K562 (cell line): ENCODE data around the gene SLC14A1. TPM values are rescaled to one million over a fixed set of nuclear protein-coding genes. Genes with fewer than 3 reads are reported as not detected.

Experiments used
- CHD4 ChIP-seq: fragments of 200-600 bp; sonication (generic); IDR thresholded peaks from 3 replicates; pipeline ENCODE4 v1.6.1; 2012; ENCODE audit warnings: low read depth, mild to moderate bottlenecking, mixed read lengths, low read length, inconsistent platforms; ENCODE audit not compliant: insufficient read depth, insufficient replicate concordance, poor library complexity, severe bottlenecking
- CREM ChIP-seq: IDR thresholded peaks from 2 replicates; pipeline ENCODE4 v1.6.1; 2014; ENCODE audit warnings: antibody characterized with exemption, low read depth
- KLF13 ChIP-seq: fragments of 450-650 bp; IDR thresholded peaks from 2 replicates; pipeline ENCODE4 v1.6.1; 2016; ENCODE audit warnings: missing genetic modification characterization, low read depth, mild to moderate bottlenecking, missing compliant biosample characterization, moderate library complexity, borderline replicate concordance
- NR2C2 ChIP-seq, 2 experiments: fragments of 200-800 bp in 1 of 2; sonication (Bioruptor generic) in 1 of 2; sonication (generic) in 1 of 2; formaldehyde crosslinking in 1 of 2; IDR thresholded peaks; 2 replicates each; pipeline versions ENCODE4 v1.6.1 to v1.8.0; 2016 to 2022; ENCODE audit warnings: mild to moderate bottlenecking in 1 of 2, missing compliant biosample characterization in 1 of 2, missing genetic modification characterization in 1 of 2, missing genetic modification reagents in 1 of 2
- SIN3A ChIP-seq, 2 experiments: fragments of 150-350 bp in 1 of 2; IDR thresholded peaks; 2 replicates each; pipeline ENCODE4 v1.6.1; 2011 to 2016; ENCODE audit warnings: borderline replicate concordance in 2 of 2, low read depth in 2 of 2, low read length in 2 of 2, mild to moderate bottlenecking in 2 of 2, moderate library complexity in 2 of 2; ENCODE audit not compliant: control insufficient read depth in 1 of 2
- ZBTB17 ChIP-seq: fragments of 450-650 bp; formaldehyde crosslinking; IDR thresholded peaks from 2 replicates; pipeline ENCODE4 v1.4.0; 2020; ENCODE audit warnings: mild to moderate bottlenecking
- ZFX ChIP-seq: sonication (generic); formaldehyde crosslinking; IDR thresholded peaks from 2 replicates; pipeline ENCODE4 v1.8.0; 2022; ENCODE audit warnings: mild to moderate bottlenecking, missing genetic modification reagents, moderate library complexity
- ZNF589 ChIP-seq: fragments of 200-800 bp; sonication (Bioruptor generic); IDR thresholded peaks from 2 replicates; pipeline ENCODE4 v1.6.1; 2016; ENCODE audit warnings: low read depth, missing genetic modification characterization, missing compliant biosample characterization
- polyA plus RNA-seq, 8 experiments: library from polyadenylated mRNA; depleted of rRNA in 4 of 8; stranded (reverse) in 5 of 8; unstranded in 3 of 8; fragments of >200 nt; fragmentation: Nextera tagmentation in 2 of 8; fragmentation: Illumina TruSeq in 1 of 8; extraction: Ambion mirVana in 2 of 8; extraction: Trizol in 1 of 8; gene quantifications; 2 replicates each; pipeline versions ENCODE4 v1.2.1 to v1.2.3, GENCODE V29; 2011 to 2014; ENCODE audit warnings: inconsistent platforms in 1 of 8, missing spikeins in 1 of 8
- total RNA-seq, 7 experiments: library from RNA; depleted of rRNA in 6 of 7; stranded (reverse); fragments of >200 nt in 6 of 7; fragmentation: Illumina TruSeq in 2 of 7; extraction: Trizol in 2 of 7; gene quantifications; 2 replicates each; pipeline versions ENCODE4 v1.2.1 to v1.2.3, GENCODE V29; 2011 to 2021; ENCODE audit warnings: low replicate concordance in 1 of 7
- TF ChIP-seq, protein P1 (sequence below), 2 experiments: fragments of 450-650 bp in 1 of 2; IDR thresholded peaks; 2 replicates each; pipeline ENCODE4 v1.6.1; 2011 to 2017; ENCODE audit warnings: low read depth in 2 of 2, antibody characterized with exemption in 1 of 2, borderline replicate concordance in 1 of 2, low read length in 1 of 2, mild to moderate bottlenecking in 1 of 2, mixed read lengths in 1 of 2; ENCODE audit not compliant: control insufficient read depth in 1 of 2
- TF ChIP-seq, protein P2 (sequence below): fragments of 450-650 bp; IDR thresholded peaks from 2 replicates; pipeline ENCODE4 v1.6.1; 2016; ENCODE audit warnings: mild to moderate bottlenecking, moderate library complexity

The SLC14A1 gene
- total and polyA plus RNA-seq, 9 of the 15 experiments (the other 6 are each of a cell fraction or from before 2014, with no cell fraction given): 0.14 to 0.40 (median 0.20) TPM; not detected in 6

DNA sequence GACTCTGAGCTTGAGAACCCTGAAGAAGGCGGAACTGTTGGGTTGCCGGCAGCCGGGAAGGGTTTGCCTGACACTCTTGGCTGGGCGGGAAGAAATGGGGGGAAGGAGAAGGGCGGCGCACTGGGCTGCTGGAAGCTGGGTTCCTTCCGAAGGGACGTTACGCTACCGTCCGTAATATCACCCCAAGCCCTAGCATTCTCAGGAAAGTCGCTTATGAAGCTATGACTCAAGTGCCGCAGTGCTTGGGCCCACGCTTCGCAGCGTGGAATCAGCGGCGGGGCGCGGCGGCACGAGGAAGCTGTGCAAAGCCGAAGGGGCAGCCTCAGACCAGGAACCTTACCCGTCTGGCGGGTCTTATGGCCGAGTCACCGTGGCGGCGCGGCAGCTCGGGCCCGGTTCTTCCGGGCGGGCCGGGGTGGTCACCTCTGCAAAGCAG lies 51.3 kb downstream of the SLC14A1 start (continued):
- TF ChIP-seq, protein P1, sequence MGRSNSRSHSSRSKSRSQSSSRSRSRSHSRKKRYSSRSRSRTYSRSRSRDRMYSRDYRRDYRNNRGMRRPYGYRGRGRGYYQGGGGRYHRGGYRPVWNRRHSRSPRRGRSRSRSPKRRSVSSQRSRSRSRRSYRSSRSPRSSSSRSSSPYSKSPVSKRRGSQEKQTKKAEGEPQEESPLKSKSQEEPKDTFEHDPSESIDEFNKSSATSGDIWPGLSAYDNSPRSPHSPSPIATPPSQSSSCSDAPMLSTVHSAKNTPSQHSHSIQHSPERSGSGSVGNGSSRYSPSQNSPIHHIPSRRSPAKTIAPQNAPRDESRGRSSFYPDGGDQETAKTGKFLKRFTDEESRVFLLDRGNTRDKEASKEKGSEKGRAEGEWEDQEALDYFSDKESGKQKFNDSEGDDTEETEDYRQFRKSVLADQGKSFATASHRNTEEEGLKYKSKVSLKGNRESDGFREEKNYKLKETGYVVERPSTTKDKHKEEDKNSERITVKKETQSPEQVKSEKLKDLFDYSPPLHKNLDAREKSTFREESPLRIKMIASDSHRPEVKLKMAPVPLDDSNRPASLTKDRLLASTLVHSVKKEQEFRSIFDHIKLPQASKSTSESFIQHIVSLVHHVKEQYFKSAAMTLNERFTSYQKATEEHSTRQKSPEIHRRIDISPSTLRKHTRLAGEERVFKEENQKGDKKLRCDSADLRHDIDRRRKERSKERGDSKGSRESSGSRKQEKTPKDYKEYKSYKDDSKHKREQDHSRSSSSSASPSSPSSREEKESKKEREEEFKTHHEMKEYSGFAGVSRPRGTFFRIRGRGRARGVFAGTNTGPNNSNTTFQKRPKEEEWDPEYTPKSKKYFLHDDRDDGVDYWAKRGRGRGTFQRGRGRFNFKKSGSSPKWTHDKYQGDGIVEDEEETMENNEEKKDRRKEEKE (IDR thresholded peaks at IDR 0.05; ENCODE audit: borderline replicate concordance in 1 of 2, control insufficient read depth in 1 of 2, low read depth in 2 of 2, low read length in 1 of 2): no peak
- no peak for TF ChIP-seq ZBTB17 (CRISPR knock-in tag)
- no peak for TF ChIP-seq SIN3A (IDR thresholded peaks at IDR 0.05; ENCODE audit: borderline replicate concordance in 2 of 2, control insufficient read depth in 1 of 2, low read depth in 2 of 2, low read length in 2 of 2)
- TF ChIP-seq KLF13: no peak
- TF ChIP-seq NR2C2 (CRISPR knock-in tag; IDR thresholded peaks at IDR 0.05): no peak
- no peak for TF ChIP-seq NR2C2 (tag; IDR thresholded peaks at IDR 0.05)
- no peak for TF ChIP-seq ZFX (CRISPR knock-in tag)
- TF ChIP-seq ZNF589 (CRISPR knock-in tag): no peak
- no peak for TF ChIP-seq CREM
- TF ChIP-seq, protein P2, sequence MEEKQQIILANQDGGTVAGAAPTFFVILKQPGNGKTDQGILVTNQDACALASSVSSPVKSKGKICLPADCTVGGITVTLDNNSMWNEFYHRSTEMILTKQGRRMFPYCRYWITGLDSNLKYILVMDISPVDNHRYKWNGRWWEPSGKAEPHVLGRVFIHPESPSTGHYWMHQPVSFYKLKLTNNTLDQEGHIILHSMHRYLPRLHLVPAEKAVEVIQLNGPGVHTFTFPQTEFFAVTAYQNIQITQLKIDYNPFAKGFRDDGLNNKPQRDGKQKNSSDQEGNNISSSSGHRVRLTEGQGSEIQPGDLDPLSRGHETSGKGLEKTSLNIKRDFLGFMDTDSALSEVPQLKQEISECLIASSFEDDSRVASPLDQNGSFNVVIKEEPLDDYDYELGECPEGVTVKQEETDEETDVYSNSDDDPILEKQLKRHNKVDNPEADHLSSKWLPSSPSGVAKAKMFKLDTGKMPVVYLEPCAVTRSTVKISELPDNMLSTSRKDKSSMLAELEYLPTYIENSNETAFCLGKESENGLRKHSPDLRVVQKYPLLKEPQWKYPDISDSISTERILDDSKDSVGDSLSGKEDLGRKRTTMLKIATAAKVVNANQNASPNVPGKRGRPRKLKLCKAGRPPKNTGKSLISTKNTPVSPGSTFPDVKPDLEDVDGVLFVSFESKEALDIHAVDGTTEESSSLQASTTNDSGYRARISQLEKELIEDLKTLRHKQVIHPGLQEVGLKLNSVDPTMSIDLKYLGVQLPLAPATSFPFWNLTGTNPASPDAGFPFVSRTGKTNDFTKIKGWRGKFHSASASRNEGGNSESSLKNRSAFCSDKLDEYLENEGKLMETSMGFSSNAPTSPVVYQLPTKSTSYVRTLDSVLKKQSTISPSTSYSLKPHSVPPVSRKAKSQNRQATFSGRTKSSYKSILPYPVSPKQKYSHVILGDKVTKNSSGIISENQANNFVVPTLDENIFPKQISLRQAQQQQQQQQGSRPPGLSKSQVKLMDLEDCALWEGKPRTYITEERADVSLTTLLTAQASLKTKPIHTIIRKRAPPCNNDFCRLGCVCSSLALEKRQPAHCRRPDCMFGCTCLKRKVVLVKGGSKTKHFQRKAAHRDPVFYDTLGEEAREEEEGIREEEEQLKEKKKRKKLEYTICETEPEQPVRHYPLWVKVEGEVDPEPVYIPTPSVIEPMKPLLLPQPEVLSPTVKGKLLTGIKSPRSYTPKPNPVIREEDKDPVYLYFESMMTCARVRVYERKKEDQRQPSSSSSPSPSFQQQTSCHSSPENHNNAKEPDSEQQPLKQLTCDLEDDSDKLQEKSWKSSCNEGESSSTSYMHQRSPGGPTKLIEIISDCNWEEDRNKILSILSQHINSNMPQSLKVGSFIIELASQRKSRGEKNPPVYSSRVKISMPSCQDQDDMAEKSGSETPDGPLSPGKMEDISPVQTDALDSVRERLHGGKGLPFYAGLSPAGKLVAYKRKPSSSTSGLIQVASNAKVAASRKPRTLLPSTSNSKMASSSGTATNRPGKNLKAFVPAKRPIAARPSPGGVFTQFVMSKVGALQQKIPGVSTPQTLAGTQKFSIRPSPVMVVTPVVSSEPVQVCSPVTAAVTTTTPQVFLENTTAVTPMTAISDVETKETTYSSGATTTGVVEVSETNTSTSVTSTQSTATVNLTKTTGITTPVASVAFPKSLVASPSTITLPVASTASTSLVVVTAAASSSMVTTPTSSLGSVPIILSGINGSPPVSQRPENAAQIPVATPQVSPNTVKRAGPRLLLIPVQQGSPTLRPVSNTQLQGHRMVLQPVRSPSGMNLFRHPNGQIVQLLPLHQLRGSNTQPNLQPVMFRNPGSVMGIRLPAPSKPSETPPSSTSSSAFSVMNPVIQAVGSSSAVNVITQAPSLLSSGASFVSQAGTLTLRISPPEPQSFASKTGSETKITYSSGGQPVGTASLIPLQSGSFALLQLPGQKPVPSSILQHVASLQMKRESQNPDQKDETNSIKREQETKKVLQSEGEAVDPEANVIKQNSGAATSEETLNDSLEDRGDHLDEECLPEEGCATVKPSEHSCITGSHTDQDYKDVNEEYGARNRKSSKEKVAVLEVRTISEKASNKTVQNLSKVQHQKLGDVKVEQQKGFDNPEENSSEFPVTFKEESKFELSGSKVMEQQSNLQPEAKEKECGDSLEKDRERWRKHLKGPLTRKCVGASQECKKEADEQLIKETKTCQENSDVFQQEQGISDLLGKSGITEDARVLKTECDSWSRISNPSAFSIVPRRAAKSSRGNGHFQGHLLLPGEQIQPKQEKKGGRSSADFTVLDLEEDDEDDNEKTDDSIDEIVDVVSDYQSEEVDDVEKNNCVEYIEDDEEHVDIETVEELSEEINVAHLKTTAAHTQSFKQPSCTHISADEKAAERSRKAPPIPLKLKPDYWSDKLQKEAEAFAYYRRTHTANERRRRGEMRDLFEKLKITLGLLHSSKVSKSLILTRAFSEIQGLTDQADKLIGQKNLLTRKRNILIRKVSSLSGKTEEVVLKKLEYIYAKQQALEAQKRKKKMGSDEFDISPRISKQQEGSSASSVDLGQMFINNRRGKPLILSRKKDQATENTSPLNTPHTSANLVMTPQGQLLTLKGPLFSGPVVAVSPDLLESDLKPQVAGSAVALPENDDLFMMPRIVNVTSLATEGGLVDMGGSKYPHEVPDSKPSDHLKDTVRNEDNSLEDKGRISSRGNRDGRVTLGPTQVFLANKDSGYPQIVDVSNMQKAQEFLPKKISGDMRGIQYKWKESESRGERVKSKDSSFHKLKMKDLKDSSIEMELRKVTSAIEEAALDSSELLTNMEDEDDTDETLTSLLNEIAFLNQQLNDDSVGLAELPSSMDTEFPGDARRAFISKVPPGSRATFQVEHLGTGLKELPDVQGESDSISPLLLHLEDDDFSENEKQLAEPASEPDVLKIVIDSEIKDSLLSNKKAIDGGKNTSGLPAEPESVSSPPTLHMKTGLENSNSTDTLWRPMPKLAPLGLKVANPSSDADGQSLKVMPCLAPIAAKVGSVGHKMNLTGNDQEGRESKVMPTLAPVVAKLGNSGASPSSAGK: peak; percentile 59; the same call in 1 of the 2 replicates
- TF ChIP-seq CHD4: no peak
